ENCODE data around the gene PRDM16.

The PRDM16 gene

DNA sequence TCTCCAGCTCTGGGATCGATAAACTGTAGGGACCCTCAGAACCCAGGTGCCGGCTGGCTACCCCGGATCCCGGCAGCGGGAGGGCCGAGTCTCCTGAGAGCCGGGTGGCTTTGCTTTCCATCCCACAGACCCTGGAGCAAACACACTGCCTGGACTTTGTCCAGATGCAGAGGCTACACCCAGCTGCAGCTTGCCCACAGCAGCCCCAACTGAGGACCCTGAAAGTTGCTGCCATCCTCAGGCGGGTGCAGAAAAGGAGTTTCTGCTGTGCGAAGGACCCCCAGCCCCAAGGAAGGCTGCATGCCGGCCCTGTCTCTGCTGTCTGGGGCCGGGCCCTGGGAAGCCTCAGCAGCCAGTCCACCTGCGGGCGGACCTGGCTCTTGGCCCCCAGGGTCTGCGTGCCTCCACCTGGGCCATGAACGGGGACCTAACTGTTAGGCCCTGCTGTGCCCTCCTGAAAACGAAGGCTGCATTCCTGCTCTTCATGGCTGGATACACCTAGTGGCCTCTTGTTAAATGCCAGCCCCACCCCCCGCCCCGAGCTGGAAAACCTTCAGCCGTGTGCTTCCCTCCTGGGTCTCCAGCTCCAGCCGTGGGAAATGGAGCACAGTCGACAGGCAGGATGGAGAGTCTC lies 287.9 kb downstream of the PRDM16 start:
- no peaks in the 10 kb centered on the region for H3K4me1 Mint-ChIP-seq
- H3K4me3 Mint-ChIP-seq = no peak overlapping the region
- no peak overlapping the region for H3K27ac Mint-ChIP-seq
- CTCF ChIA-PET = no interaction called here
- H3K27me3 Mint-ChIP-seq = no peaks in the 10 kb centered on the region
- H3K36me3 Mint-ChIP-seq = no peaks in the 10 kb centered on the region
- DNase-seq = no peak
- no peaks in the 10 kb centered on the region for H3K9me3 Mint-ChIP-seq

DNA sequence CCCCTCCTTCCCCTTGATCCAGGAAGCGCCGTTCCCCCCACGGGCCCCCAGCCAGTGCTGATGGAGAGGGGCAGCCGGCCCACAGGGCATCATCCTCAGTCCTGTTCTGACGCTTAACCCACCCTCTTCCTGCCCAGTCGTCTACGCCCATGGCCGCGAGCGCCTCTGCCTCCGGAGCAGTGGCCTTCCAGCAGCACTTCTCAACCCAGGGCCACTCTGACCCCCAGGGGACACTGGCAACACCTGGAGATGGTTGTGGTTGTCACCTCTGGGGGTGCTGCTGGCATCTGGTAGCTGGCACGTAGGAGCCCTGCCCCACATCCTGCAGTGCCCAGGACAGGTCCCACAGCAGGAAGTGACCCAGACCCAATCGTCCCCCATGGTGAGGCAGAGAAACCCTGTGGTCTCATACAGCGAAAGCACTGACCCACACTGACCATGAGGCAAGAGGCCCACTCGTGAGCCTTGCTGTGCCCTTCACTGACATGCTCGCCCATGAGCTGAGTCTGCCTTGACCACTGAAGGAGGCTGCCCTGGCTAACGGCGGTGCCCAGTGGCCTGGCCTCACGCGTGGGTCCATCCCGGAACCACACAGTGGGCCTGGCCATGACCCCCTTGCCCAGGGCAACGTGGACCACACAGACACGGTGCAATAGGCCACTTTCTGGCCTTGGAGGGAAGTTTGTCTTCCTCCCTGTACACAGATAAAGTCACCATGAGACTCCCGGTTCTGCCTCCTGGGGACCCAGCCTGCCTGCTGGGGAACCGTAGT lies 288.7 kb downstream of the PRDM16 start:
- H3K27ac Mint-ChIP-seq = no peak overlapping the region
- no peak overlapping the region for H3K4me3 Mint-ChIP-seq
- no peaks in the 10 kb centered on the region for H3K27me3 Mint-ChIP-seq
- DNase-seq = no peak
- no peaks in the 10 kb centered on the region for H3K4me1 Mint-ChIP-seq
- CTCF ChIA-PET = no interaction called here
- no peaks in the 10 kb centered on the region for H3K9me3 Mint-ChIP-seq
- H3K36me3 Mint-ChIP-seq = no peaks in the 10 kb centered on the region

DNA sequence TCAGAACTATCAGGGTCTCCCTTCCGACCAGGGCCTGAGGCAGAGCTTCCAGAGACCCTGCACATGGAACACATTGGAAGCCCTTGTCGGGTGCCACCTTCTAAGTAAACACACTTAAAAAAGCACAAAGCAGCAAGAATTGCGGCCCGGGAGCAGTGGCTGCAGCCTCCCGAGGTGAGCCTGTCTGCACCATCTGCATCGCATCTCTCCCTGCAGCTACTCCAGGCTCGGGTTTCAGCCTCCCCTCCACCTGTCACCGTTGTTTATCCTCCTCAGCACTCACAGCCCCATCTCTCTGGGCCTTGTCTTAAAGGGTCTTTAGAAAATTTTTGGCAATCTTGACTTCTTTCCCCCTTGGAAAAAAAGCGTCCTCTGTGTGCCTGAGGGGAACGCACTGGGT lies 290.3 kb downstream of the PRDM16 start:
- Mint-ChIP-seq H3K4me3 (no peak overlapping the region), H3K4me1 (no peaks in the 10 kb centered on the region), H3K9me3 (no peaks in the 10 kb centered on the region), H3K27ac (no peak overlapping the region), H3K36me3 (no peaks in the 10 kb centered on the region), H3K27me3 (peaks cover under 1% of the 10 kb centered on the region)
- no peak for DNase-seq
- CTCF ChIA-PET = no interaction called here

DNA sequence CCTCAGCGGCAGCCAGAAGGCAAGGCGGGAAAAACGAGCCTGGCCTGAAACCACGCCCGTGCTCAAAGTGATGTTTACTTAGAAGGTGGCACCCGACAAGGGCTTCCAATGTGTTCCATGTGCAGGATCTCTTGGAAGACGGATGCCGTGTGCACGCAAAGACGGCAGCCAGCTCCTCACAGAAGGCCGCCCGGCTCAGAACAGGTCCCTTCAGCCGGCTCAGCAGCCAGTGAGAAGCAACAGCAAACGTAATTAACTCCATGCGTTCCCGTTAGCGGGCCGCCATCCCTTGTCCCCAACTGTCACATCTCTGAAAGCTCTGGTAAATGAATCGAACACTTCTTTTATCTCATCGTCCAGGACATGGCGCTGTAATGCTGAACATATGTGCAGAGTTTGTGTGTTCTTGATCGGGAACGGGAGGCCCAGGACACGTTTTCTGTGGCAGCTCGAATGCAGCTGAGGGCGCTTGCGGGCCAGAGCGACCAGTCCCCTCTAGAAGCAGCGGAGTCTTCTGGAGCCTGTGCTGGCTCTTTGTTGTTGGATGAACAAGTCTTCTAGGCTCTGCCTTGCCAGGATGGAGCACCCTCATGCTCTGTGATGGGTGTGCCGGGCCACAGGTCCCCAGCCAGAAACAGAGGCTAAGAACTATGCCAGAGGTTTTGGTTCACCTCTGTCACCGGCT lies 290.9 kb downstream of the PRDM16 start:
- Mint-ChIP-seq H3K27me3 (peaks cover 6% of the 10 kb centered on the region), H3K4me1 (no peaks in the 10 kb centered on the region), H3K4me3 (no peak overlapping the region), H3K9me3 (no peaks in the 10 kb centered on the region), H3K27ac (no peak overlapping the region), H3K36me3 (no peaks in the 10 kb centered on the region)
- CTCF ChIA-PET = no interaction called here
- DNase-seq = no peak

DNA sequence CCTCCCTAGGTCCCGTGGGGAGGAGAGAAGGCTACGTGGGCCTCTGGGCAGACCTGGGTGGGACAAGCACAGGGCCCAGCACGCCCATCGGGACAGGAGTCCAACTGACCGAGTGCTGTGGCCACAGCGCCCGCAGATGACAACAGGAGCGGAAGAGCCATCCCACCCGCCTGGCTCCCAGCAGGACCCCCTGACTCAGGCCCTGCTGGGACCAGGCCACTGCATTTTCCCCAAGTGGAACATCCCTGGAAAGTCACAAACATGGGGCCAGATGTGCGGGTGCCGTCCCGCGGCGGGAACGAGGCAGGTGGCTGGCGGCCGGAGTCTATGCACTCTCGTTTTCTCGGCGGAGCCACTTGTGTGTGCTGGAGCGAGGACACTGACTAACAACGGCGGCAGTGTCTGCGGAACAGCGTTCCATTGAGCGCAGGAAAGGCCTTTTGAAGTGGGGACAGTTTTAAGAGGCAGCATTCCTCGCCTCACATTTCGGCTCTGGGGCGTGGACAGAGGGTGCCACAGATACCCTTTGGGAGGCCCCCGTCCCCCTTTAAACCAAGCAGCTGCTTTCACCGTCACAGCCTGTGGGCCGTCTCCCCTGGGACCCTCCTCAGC lies 291.7 kb downstream of the PRDM16 start:
- Mint-ChIP-seq H3K36me3 (no peaks in the 10 kb centered on the region), H3K4me3 (no peak overlapping the region), H3K27ac (no peak overlapping the region), H3K9me3 (no peaks in the 10 kb centered on the region), H3K4me1 (no peaks in the 10 kb centered on the region), H3K27me3 (peaks cover 14% of the 10 kb centered on the region)
- no peak for DNase-seq
- CTCF ChIA-PET = no interaction called here

DNA sequence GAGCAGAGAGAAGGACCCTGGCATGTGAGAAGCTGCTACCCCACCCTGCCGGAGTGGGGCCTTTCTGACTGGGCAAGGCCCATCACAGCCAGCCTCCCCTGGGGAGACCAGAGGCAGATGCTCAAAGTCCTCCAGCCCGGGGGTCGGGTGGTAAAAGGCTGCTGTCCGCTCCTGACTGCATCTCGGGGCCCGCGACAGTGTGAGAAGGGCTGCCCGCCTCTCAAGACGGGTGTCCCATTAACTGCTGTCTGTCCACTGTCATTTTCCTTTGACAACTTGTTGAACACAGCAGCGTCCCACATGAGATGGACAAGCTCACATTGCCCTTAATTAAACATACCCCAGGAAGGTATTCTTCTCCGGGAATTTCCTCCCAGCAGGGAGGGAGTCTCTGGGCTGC lies 294.0 kb downstream of the PRDM16 start:
- Mint-ChIP-seq H3K4me1 (no peaks in the 10 kb centered on the region), H3K9me3 (no peaks in the 10 kb centered on the region), H3K27me3 (peaks cover 31% of the 10 kb centered on the region), H3K36me3 (no peaks in the 10 kb centered on the region), H3K27ac (no peak overlapping the region), H3K4me3 (no peak overlapping the region)
- DNase-seq = no peak
- CTCF ChIA-PET = no interaction called here

DNA sequence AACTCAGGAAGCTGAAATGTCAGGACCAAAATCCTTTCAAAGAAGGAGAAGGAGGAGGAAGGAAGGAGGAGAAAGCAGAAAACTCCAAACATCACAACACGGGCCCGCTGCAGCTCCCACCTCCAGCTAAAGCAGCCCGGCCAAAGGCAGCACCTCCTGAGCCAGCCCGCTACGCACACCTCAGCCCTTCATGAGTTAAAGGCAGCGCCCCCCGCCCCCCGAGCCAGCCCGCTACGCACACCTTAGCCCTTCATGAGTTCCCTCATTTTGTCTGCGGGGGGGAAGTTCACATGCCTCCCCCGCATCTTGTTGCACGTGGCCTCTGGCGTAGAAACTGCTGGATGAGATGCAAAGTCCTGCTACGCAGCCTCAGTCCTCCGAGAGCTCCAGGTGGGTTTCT lies 294.8 kb downstream of the PRDM16 start:
- H3K27me3 Mint-ChIP-seq = peaks cover 37% of the 10 kb centered on the region
- H3K4me3 Mint-ChIP-seq = no peak overlapping the region
- no peaks in the 10 kb centered on the region for H3K36me3 Mint-ChIP-seq
- no peaks in the 10 kb centered on the region for H3K4me1 Mint-ChIP-seq
- H3K27ac Mint-ChIP-seq = no peak overlapping the region
- no peak for DNase-seq
- CTCF ChIA-PET = no interaction called here
- H3K9me3 Mint-ChIP-seq = no peaks in the 10 kb centered on the region

DNA sequence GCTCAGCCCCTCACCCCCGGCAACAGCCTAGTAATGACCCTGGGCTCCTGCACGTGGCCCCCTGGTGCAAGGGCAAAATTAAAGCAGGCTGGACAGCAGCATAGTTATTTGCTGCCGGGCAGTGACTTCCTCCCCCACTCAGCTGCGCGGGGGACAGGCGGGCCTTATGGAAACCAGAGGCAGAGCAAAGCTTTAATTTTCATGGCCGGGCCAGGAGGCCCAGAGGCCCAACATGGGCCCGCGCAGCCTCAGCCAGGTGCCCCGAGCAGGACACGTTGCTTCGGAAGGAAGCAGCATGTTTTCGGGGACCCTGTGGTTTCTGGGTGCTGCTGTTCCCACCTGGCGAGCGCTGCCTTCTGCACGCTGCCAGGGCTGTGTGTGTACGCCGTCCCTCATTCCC lies 295.5 kb downstream of the PRDM16 start:
- no peaks in the 10 kb centered on the region for H3K9me3 Mint-ChIP-seq
- peaks cover 37% of the 10 kb centered on the region for H3K27me3 Mint-ChIP-seq
- H3K36me3 Mint-ChIP-seq = no peaks in the 10 kb centered on the region
- CTCF ChIA-PET = no interaction called here
- no peak overlapping the region for H3K27ac Mint-ChIP-seq
- H3K4me3 Mint-ChIP-seq = no peak overlapping the region
- DNase-seq = no peak
- H3K4me1 Mint-ChIP-seq = no peaks in the 10 kb centered on the region

DNA sequence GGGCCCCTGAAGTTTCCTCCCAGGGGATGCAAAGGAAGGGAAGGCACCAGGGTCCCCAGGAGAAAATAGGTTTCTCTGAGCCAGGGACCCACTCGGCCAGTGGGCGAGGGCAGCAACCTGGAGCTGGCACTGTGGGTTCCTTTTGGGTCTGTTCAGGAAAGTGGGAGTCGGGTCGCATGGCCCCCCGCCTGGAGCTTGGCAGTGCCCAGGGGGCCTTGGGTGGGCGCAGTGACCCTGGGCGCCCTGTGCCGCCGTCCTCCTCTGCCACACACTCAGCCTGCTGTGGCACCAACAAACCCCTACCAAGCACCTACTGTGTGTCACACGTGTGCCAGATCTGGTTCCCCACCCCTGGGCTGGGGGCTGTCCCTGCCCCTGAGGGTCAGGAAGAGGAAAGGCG lies 296.0 kb downstream of the PRDM16 start:
- peaks cover 37% of the 10 kb centered on the region for H3K27me3 Mint-ChIP-seq

DNA sequence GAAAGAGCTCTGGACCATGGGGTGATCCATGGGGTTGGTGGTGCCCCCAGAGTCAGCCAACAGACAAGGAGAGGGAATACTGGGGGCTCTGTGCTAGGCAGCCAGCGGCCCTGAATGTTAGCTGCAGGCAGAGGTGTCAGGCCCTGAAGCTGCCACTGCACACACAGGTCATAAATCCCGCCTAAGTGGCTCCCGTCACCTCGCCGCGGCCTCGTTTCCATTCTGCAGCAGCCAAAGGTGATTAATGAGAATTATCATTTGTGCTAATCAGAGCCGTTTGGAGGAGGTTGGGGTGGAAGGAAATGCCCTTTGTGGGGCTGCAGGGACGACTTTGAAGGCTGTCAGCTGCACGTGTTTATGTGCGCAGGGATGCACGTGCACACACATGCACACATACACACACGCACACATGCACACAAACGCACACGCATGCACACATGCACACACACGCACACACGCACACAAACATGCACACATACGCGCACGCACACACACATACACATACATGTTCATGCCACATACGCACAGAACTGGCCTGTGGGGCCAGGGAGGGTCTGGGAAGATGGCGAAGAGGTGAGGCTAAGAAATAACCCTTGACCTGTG lies 296.6 kb downstream of the PRDM16 start:
- no peaks in the 10 kb centered on the region for H3K4me1 Mint-ChIP-seq
- CTCF ChIA-PET = no interaction called here
- peaks cover 37% of the 10 kb centered on the region for H3K27me3 Mint-ChIP-seq
- H3K27ac Mint-ChIP-seq = no peak overlapping the region
- DNase-seq = no peak
- no peaks in the 10 kb centered on the region for H3K36me3 Mint-ChIP-seq
- H3K9me3 Mint-ChIP-seq = no peaks in the 10 kb centered on the region
- no peak overlapping the region for H3K4me3 Mint-ChIP-seq

More for the DNA sequence above, 296.0 kb downstream of the PRDM16 start:
- no peaks in the 10 kb centered on the region for H3K9me3 Mint-ChIP-seq
- CTCF ChIA-PET = no interaction called here
- H3K27ac Mint-ChIP-seq = no peak overlapping the region
- no peaks in the 10 kb centered on the region for H3K4me1 Mint-ChIP-seq
- H3K4me3 Mint-ChIP-seq = no peak overlapping the region
- no peak for DNase-seq
- no peaks in the 10 kb centered on the region for H3K36me3 Mint-ChIP-seq

DNA sequence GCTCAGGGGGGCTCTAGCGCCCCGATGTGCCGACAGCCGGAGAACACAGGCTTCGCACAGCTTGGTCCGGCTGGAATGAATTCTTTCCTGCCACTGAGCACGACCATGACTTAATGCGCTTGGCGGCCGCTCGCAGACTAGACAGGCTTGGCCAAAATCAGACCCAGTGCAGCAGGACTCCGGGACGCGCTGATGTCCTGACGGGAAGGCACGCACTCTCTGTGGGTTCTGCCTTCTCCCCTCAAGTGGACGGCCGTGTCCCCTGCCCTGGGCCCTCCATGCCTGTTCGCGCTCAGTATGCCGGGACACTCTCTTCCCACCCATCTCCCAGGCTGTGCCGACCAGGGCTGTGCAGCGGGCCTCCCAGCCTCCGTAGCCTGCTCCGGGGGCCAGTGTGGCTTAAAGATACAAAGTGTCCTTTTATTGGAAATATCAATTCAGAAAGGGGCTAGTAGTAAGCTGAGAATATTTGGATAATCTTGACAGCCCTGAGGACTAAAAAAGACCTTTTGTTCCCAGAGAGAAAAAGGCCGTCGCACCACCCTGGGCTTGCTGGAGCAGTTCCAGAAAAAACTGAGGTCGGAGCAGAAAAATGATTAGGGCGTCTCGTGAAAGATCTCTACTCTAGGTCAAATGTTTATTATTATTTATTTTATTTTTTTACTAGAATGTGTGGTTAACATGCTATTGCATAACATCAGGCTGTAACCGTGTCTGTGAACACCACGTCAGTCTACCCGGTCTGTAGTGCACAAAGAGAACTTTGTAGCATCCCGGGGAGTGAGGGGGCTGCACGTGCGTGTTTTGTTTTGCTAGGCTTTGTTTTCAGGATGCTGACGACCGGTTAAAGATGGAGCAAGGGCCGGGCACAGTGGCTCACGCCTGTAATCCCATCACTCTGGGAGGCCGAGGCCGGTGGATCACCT lies 297.4 kb downstream of the PRDM16 start:
- Mint-ChIP-seq H3K27ac (no peak overlapping the region), H3K4me1 (no peaks in the 10 kb centered on the region), H3K4me3 (no peak overlapping the region), H3K36me3 (no peaks in the 10 kb centered on the region), H3K27me3 (peaks cover 41% of the 10 kb centered on the region), H3K9me3 (no peaks in the 10 kb centered on the region)
- CTCF ChIA-PET = no interaction called here
- no peak for DNase-seq

DNA sequence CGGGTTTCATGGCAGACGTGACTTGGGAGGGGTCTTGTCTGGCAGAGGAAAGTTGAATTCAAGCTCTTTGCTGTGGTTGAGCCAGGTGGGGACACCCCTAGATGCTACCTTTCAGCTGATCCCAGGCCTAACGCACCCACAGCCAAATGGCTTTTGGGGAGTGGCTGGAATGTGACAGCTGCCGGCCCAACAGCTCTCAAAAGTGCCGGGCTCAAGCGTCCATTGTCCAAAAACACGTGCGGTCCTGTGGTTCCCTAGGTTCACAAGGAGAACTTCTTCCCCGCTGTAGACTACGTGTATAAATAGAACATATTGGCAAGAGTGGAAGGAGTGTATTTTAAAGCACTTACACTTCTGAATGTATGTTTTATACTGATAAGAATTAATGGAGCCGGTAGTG lies 298.4 kb downstream of the PRDM16 start:
- H3K9me3 Mint-ChIP-seq = no peaks in the 10 kb centered on the region
- no peak overlapping the region for H3K27ac Mint-ChIP-seq
- peaks cover 47% of the 10 kb centered on the region for H3K27me3 Mint-ChIP-seq
- H3K4me3 Mint-ChIP-seq = no peak overlapping the region
- DNase-seq = no peak
- H3K36me3 Mint-ChIP-seq = no peaks in the 10 kb centered on the region
- peaks cover 4% of the 10 kb centered on the region for H3K4me1 Mint-ChIP-seq
- CTCF ChIA-PET = interaction anchor here (0.7 kb wide), 1 partner anchor 82 kb away, joined by 3 read pairs; no protein-coding TSS in a partner anchor

DNA sequence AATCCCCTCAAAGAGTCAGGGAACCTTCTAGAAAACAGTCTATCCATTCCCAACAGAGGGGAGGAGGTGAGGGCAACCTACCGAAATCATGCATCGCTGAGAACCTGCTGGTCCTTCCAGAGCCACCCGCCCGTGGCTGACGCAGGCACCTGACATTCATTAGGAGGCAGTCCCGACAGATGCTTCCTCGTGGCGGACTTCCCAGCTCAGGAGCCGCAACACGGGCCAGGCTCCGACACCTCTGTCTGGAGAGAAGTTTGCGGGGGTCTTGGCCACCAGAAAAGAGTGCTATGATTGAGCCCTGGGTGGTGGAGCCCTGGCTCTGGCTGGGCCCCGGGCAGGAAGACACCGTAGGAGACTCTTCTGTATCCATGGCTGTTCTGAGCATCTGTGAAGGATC lies 299.1 kb downstream of the PRDM16 start:
- Mint-ChIP-seq H3K27me3 (peaks cover 49% of the 10 kb centered on the region), H3K4me1 (peaks cover 11% of the 10 kb centered on the region), H3K9me3 (no peaks in the 10 kb centered on the region), H3K27ac (no peak overlapping the region), H3K4me3 (no peak overlapping the region), H3K36me3 (no peaks in the 10 kb centered on the region)
- CTCF ChIA-PET = no interaction called here
- DNase-seq = no peak

Measured in activated naive CD4-positive, alpha-beta T cell treated with anti-CD3 and anti-CD28 coated beads, Interleukin-2, amount 10 ng/mL, durations not matched to agents 7 days and 5 days (primary cell).